Colon (tissue), 2 donors: ENCODE measurements around the gene FAM210B.
"Not testable (repeated sequence)": the region's sequence is repeated elsewhere in the genome, so short reads cannot be mapped to it uniquely, and the experiment has no call there.

Source experiments
- FAIRE-seq: peaks from 2 replicates; lab custom pipeline; 2012; peaks lifted over from hg19 to GRCh38; lab: Jason Lieb, UNC
- donor health status: control.
- donor health status: control.

The FAM210B gene, protein sequence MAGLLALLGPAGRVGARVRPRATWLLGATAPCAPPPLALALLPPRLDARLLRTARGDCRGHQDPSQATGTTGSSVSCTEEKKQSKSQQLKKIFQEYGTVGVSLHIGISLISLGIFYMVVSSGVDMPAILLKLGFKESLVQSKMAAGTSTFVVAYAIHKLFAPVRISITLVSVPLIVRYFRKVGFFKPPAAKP

DNA sequence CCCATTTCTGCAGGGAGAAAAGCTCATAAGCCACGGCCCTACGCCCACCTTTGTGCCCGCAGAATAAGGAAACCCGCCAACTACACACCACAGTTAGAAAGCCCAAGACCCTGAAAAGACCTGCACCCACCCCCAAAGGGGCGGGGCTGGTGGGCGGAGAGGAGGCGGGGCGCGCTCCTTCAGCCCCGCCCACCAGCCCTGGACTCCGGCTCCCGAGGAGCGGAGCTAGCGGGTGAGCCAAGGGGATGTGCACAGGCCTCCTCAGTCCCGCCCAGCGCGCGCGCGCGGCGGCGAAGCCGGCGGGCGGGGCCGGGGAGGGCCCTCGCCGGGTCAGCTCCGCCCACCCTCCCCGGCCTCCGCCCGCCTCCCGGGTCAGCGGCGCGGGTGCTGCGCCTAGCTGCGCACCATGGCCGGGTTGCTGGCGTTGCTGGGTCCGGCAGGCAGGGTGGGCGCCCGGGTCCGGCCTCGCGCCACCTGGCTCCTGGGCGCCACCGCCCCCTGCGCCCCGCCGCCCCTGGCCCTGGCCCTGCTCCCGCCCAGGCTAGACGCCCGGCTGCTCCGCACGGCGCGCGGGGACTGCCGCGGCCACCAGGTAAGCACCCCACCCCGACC lies at the start of gene FAM210B:
FAM210B (plus strand) TSS at position 375 of the 612 bp plus-strand sequence; CDS start at position 407, 32 bp downstream.
- no peak for FAIRE-seq

DNA sequence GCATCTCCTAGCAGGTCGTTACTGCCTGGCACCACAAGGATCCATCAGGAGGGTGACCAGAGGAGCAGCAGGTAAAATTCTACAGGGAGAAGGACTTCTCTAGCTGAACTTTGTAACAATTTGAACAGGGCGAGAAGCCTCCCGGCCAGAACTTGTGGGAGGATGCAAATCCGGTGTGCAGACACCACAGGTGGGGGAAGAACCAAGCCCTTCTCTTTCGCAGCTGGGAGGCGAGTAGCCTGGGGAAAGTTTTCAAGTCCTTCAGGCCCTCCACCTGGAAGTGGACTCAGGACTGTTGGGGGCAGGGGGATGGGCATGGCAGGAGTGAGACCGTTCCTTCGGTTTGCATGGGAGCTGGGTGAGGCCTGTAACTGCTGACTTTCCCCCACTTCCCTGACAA lies 42.7 kb upstream of the FAM210B start:
- no peak for FAIRE-seq

DNA sequence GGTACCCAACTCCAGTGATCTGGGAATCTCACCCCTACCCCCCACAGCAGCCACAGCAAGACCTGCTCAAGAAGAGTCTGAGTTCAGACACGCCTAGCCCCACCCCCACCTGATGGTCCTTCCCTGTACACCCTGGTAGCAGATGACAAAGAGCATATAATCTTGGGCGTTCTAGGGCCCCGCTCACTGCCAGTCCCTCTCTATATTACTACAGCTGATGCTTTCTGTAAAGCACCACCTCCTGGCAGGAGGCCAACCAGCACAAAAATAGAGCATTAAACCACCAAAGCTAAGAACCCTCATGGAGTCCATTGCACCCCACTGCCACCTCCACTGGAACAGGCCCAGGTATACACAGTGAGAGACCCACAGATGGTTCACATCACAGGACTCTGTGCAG lies 42.3 kb upstream of the FAM210B start:
- FAIRE-seq, result no peak

DNA sequence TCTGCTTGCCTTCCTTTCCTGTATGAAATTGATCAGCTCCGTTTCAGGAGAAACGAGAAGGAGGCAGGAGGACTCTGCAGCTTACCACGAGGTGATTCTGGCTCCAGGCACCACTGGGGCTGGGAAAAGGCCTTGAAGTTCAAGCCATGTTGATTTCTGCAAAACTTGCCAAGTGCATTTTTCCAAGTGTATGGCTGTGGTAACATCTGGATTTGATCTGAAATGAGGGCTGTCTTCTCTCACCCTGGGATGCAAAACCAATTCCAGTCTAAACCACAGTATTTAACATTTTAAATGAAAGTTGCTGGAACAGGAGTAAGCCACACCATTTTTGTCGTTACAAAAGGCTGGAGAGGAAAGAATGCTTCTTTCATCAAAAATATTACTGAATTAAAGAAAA lies 36.1 kb upstream of the FAM210B start:
- FAIRE-seq, result no peak

DNA sequence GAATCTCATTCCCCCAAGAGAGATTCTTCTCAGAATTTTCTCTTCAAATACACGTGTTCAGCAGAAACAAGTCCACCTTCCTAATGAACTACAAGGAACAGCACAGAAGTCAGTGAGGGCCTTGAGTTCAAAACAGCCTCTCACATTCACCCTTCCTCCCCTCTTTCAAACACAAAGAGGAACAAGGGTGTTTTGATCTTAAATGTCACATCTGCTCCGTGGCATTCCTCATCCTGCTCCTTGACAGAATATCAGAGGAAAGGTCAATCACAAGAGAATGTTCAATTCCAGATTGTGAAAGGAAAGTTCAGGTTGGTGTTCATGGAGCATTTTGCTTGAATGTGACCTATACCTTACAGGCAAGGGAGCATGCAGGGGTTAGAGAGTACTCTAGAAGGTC lies 35.6 kb upstream of the FAM210B start:
- no peak for FAIRE-seq

DNA sequence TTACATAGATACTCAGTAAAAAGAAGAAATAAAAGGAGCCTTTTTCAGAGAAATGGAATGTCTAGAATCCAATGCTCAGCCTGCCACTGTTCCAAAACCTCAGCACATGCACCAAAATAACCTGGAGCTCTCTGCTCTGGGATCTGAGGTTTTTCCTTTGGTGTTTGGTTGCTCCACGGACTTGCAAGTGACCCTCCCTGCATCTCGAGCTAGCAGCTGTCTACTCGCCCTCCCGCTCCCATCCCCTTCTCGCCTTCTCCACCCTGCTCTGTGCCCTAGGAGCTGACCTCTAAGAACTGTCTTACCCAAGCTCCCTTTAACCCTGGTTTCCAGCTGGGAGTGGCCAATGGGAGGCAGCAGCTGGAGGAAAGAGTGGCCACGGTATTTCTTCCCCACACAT lies 35.1 kb upstream of the FAM210B start:
- FAIRE-seq, result no peak

DNA sequence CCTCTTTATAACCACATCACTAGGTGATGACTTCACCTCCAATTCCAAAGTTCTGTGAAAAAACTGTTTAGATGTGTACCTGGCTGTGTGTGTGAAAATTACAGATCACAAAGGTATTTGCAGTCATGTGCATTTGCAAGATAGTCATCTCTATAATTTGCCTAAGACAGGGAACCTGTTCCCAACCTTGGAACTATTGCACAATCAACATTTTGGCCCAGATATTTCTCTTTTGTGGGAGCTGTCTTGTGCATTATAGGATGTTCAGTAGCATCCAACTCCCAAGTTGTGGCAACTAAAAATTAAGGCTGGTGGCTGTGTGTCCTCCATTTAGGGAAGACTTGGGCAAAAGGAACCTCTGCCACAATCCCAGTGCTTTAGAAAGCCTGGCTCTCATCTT lies 34.0 kb upstream of the FAM210B start:
- FAIRE-seq, result no peak

DNA sequence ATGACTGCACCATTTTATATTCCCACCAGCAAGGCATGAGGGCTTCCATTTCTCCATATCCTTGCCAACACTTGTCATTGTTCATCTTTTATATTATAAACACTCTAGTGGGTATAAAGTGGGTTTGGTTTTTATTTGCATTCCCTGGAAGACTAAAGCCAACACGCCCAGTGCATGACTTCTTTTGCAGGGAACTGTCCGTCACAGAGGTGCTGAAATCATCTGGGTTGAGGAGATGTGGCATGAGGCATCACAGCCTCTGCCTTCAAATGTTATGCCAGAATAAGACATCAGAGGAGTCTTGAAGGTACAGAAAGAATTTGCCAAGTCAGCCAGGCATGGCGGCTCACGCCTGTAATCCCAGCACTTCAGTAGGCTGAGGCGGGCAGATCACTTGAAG lies 29.9 kb upstream of the FAM210B start:
- FAIRE-seq, result no peak

DNA sequence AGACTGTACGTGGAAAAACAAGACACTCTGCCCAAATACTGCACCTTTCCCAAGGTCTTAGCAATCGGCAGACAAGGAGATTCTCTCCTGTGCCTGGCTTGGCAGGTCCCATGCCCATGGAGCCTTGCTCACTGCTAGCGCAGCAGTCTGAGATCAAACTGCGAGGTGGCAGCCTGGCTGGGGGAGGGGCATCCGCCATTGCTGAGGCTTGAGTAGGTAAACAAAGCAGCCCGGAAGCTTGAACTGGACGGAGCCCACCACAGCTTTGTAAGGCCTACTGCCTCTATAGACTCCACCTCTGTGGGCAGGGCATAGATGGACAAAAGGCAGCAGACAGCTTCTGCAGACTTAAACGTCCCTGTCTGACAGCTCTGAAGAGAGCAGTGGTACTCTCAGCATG lies 22.1 kb upstream of the FAM210B start:
- FAIRE-seq, result not testable (repeated sequence)

DNA sequence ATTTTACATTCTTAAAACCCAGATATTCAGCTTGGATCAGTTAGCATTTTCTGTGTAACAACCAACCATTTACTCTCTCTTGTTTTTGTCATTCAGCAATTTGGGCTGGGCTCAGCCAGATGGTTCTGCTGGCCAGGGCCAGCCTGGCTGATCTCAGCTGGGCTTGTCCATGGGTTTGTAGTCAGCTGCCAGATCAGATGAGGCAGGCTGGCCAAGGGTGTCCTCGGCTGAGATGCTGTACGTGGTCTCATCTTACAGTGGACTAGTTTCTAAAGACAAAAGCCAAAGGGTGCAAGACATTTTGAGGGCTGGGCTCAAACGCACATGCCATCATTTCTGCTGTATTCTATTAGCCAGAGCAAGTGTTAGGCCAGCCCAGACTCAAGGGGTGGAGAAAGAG lies 16.0 kb upstream of the FAM210B start:
- no peak for FAIRE-seq

DNA sequence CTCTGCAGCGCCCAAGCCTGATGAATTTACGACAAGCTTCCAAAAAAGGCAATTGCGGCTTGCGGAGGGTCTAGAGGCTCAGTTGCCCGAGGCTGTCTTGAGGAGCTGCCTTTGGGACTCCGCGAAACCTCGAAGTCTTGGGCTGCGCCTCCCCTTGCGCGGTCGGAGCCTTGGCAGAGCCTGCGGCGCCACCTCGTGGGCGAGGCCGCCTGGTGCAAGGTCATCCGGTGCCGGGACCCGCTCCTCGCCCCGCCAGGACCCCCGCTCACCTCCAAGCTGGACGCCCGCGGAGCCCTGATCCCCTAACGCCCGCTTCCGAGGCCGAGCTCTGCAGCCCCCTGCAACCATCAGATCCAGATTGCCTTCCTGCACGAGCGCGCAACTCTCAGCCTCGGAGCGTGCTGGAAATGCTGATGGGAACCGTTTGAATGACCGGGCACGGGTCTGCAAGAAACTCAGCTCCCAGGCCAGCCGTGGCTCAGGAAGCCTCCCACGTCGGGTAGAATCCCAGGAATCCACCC lies 14.9 kb upstream of the FAM210B start:
- FAIRE-seq, result no peak

DNA sequence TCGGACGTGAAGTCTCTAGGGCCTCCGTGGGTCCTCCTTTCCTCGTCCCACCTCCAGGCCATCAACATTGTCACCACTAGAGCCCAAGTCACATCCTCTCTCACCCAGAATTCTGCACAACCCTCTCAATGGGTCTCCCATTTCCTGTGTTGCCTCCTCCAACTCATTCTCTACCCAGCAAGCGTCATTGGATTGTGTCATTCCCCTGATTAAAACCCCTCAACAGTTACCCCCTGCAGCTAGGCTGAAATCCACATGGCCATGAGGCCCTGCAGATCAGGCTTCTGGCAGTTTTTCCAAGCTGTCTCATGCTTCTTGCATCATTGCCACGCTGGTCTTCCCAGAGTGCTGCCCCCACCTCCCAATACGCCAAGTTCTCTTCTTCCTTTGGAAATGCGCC lies 12.9 kb upstream of the FAM210B start:
- FAIRE-seq, result no peak

DNA sequence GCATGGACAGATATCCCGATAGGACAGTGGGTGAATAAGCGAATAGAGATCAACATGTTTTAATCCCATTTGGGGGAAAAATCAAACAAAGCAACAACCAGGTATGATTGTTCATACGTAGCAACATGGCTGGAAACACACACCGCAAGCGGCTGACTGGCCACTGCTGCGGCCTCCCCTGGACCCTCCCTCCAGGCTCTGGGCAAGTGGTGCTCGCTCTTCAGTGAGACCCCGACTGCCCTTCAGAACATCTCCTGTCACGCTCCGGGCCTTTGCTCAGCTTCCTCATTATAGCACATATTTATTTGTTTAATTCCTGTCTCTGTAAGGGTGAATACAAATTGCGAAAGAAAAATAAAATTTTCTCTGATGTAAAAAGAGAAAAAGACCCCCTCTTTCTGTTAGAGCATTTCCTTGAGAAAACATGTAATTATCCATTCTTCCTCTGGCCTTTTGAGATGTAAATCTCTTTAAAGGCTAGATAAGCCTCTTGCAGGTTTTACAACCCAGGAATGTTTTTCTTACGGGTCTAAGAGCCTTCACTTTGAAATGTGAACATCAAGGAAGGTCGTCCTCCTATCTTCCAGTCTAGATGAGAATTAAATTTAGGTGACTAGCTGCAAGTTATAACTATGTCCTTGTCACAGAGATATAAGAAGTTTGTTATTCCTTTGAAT lies 11.0 kb upstream of the FAM210B start:
- FAIRE-seq, result no peak

DNA sequence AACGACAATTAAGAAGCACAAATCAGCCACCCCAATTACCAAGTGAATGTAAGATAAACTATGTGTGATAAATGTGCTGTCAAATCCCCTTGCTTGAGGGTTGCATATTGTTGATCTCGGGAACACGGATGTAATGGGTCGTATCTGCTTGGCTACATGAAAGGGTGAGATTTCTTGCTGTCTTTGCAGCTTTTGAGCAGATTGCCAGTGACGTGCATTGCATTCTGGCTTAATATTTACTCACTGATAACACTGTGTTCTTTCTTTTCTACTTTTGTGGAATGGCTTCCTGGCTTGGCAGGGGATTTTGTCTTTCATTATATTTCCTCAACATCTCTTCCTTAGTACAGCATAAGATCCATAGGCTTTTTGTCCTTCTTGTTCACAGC lies 10.5 kb upstream of the FAM210B start:
- FAIRE-seq, result no peak

DNA sequence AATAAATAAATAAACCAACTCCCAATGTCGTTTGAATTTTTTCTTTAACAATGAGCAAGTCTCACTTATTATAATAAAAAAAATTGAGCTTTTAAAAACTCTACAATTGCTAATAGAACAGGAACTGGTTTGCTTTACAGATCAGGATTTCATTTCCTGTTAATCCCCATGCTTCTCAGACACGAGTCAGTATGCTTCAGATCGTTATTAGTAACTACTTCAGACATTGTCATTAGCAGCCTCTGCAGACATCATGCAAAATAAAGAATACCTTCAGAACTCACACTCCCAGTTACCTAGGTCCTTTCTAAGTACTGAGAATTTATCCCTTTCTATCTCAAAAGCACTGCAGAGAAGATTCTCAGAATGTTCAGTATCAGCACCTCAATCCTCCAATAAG lies 10.0 kb upstream of the FAM210B start:
- no peak for FAIRE-seq

DNA sequence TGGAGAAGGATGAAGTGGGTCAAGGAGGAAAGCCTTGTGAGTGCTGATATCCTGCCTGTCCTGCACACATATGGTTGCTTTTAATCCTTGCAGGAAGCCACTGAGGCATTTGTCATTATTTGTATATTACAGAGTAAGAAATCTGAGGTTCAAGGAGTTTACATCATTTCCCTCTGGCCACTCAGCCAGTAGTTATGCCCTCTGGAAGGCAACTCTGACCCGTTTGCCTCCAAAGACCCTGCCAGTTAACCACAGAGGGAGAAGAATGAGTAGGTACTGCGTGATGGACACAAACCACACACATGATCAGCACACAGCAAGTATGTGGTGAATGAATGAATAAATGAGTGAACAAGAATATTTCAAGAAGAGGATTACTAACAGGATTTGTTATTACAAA lies 7.9 kb upstream of the FAM210B start:
- FAIRE-seq, result no peak

DNA sequence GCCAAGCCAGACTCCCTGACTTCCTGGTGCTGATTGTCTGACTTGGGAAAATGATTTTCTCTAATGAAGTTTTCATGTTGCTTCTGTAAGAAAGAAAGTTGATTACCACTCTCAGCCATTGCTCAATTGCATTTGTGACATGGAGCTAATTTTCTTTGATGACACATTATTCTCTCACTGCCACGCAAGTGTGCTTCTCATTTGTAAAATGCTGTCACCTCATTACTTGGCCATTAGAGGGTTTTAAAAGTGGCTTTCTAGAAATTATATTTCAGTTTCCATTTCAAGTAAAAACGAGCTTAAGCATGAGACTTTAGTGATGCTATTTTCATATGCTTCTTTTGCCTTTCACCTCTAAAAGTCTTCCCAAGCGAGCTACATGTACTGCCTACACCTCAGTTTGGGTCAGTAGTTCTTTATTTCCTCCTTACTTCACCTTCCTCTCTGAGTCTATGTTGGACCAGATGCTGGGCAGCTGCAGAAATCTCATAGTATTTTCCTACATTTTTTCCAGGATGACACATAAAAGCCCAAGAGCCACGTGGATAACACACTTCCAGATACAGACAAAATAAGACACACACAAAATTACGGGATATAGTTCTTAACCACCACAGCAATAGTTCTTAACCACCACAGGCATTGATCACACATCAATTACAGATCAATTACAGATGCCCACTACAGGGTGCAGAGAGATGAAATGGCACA lies 6.3 kb upstream of the FAM210B start:
- no peak for FAIRE-seq

DNA sequence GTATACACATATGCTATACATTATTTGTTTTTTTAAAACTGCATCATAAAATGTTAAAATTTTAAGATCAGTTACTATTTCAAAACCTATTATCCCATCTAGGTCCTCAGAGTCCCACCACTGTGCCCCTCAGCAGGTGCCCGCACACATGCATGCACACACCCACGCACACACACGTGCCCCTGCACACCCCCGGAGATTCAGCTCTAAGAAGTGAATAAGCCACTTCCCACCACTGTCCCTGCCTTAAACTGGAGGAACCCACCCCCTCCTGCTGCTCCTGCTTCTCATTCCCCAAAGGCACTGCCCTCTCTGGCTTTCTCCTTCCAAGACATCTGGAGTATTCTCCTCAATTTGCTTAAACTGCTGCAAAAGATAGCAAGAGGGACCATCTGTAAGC lies 5.4 kb upstream of the FAM210B start:
- FAIRE-seq, result no peak

DNA sequence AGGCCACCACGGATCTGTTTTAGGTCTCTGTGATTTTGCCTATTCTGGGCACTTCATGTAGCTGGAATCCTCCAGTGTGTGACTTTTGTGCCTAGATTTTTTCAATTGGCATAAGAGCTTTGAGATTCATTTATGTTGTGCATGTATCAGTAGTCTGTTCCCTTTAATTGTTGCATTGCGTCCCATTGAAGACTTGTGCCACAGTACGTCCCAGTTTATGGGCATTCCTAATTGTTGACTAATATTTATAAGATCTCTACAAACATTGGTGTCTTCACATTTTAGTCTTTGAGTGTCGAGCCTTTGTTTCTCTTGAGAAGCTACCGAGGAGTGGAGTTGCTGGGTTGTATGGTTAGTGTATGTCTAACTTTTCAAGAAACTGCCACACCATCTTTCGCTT lies 704 bp upstream of the FAM210B start:
- no peak for FAIRE-seq

DNA sequence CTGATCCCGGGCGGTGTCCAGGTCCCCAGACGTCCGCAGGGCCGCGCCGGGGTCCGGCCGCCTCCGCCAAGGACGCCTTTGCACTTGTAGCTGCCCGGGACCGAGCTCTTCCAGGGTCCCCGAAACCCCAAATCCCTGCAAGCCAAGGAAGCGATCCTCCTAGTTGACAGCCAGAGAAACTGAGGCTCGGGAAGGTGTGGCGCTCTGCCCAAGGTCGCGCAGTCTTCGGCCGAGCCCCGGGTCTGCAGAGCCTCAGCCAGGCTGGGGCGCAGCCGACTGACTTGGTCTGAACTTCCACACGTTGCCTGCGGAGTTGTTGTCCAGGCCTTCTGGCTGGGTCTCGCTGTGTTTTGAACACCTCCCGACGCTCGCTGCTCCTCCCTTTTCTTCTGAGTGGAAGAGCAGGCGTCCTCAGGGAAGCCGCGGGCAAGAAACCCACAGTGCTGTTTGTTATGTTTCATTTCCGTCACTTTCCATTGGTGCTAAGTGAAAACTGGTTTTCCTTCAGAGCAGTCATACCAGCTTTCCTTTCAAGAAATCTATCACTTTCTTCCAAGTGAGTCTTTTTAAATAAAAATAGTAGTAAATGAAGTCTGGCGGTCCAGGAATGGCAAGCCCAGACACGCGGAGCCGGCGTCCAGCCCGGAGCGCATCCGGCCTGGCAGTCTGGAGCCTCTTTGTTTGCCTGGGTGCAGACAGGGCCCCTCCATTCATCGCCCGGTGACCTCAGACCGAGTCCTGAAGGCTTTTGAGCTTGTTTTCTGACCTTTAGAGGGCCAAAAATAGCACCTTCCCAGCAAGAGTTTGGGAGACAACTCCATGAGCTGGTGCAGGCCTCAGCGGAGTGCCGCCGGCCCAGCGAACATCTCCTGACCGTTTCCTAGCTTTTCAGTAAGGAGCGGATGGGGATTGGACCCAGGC lies 698 bp downstream of the FAM210B start:
- FAIRE-seq, result no peak

DNA sequence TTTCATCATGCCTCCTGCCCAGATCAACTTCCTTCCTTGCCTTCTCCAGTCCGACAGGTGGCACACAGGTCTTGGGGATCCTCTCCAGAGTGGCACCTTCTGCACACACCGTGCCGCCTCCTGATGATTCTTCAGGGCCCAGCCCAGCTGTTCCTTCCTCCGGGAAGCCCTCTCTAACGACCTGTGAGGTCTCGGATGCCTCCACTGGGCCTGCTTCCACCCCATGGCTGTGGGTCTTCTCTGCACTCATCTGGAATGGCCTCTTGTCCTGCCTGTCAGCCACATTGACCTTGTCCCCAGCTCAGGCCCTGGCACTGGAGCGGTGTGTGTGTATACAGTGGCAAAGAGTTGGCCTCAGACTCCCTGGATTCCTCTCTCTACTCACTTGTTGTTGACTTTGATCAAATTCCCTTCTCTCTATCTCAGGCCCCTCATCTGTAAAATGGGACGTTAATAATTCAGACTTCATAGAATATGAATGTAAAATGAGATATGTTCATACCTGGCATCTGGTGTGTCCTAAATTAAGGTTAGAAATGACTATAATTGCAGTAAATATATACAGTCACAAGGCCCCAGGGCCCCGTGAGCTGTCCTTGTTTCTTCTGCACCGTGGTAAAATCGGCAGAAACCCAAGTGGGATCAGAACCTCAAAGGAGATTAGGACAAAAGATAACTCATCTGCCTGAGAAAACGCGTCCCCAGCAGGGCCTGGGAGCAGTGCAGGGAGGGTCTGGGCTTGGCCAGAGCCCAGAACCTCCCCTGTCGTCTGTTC lies 1.5 kb downstream of the FAM210B start:
- no peak for FAIRE-seq
